ENCODE measurements around the gene MLANA. TPM values are rescaled to one million over a fixed set of nuclear protein-coding genes. Genes with fewer than 3 reads are reported as not detected.

The MLANA gene
- total and polyA plus RNA-seq, 11 donors, result not detected

GRCh38 chr9:5892456-5893133, 1.9 kb downstream of the MLANA start:
- WGBS, 4 donors, result 60 to 68% (median 66%) methylated on average over 7 of the region's 7 CpGs
- ATAC-seq (no peak), DNase-seq (no peak)
- TF ChIP-seq POLR2A (IDR thresholded peaks at IDR 0.05), result no peak
- TF ChIP-seq CTCF (IDR thresholded peaks at IDR 0.05), result no peak
- Histone ChIP-seq H3K27ac (no peak overlapping the region), H3K4me3 (no peak overlapping the region), H3K36me3 (peaks cover 0 to 10% (median 0%) of the 10 kb centered on the region in 9 donors), H3K27me3 (no peaks in the 10 kb centered on the region), H3K4me1 (peaks cover 0 to 7% (median 0%) of the 10 kb centered on the region in 12 donors), H3K9me3 (no peaks in the 10 kb centered on the region)
- intact Hi-C loops (cut with DNase I), result no loop called here

- ATAC-seq, result no peak
- no peak overlapping the region for H3K4me3 ChIP-seq
Measured at GRCh38 chr9:5893134-5893505, 2.4 kb downstream of the MLANA start.

GRCh38 chr9:5893591-5894236, 3.0 kb downstream of the MLANA start:
- Histone ChIP-seq H3K4me1 (peaks cover 0 to 7% (median 0%) of the 10 kb centered on the region in 12 donors), H3K27me3 (no peaks in the 10 kb centered on the region), H3K9me3 (no peaks in the 10 kb centered on the region), H3K4me3 (no peak overlapping the region), H3K27ac (no peak overlapping the region), H3K36me3 (peaks cover 0 to 14% (median 7%) of the 10 kb centered on the region in 9 donors)
- ATAC-seq, result no peak
- 83 to 92% (median 90%) methylated on average over 13 of the region's 13 CpGs for WGBS, 4 donors
- intact Hi-C loops (cut with DNase I), result no loop called here
- no peak for TF ChIP-seq POLR2A (IDR thresholded peaks at IDR 0.05)
- no peak for TF ChIP-seq CTCF (IDR thresholded peaks at IDR 0.05)
- no peak for DNase-seq

More at GRCh38 chr9:5893134-5893505, 2.4 kb downstream of the MLANA start:
- no peaks in the 10 kb centered on the region for H3K27me3 ChIP-seq
- H3K27ac ChIP-seq, result no peak overlapping the region
- H3K36me3 ChIP-seq, result peaks cover 0 to 10% (median 2%) of the 10 kb centered on the region in 9 donors
- WGBS, 4 donors, result 64 to 81% (median 78%) methylated on average over 4 of the region's 4 CpGs
- intact Hi-C loops (cut with DNase I), result no loop called here
- TF ChIP-seq CTCF (IDR thresholded peaks at IDR 0.05) (no peak), POLR2A (IDR thresholded peaks at IDR 0.05) (no peak)
- DNase-seq, result no peak
- H3K9me3 ChIP-seq, result no peaks in the 10 kb centered on the region
- H3K4me1 ChIP-seq, result peaks cover 0 to 7% (median 0%) of the 10 kb centered on the region in 12 donors

GRCh38 chr9:5894237-5894959, 3.7 kb downstream of the MLANA start:
- H3K4me3 ChIP-seq, result no peak overlapping the region
- H3K9me3 ChIP-seq, result no peaks in the 10 kb centered on the region
- no peak for DNase-seq
- no peak for TF ChIP-seq POLR2A (IDR thresholded peaks at IDR 0.05)
- no peak for TF ChIP-seq CTCF (IDR thresholded peaks at IDR 0.05)
- H3K27me3 ChIP-seq, result no peaks in the 10 kb centered on the region
- WGBS, 4 donors, result 88 to 96% (median 94%) methylated on average over 6 of the region's 6 CpGs
- H3K4me1 ChIP-seq, result peaks cover 0 to 7% (median 0%) of the 10 kb centered on the region in 12 donors
- no peak overlapping the region for H3K27ac ChIP-seq
- intact Hi-C loops (cut with DNase I), result no loop called here
- H3K36me3 ChIP-seq, result peaks cover 0 to 20% (median 7%) of the 10 kb centered on the region in 9 donors
- ATAC-seq, result no peak

Data from heart left ventricle (tissue), 16 donors.